ENCODE measurements around the gene BTF3.

DNA sequence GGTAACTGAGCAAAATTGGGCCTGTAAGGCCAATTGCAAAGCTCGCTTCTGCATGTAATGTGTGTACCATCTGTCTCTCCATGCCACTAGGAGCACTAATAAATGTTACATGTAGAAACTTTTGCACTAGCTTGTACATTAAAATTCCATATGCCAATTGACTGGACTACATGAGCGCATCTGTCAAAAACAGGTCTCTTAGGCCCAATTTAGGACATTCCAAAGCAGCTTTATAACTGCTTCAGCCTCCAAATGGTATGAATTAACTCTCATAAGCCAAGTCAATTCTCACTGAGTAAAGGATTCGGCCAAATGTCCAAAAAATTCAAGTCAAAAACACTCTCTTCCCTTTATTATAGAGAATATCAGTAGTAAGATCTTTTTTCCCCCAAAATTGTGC is 26.1 kb upstream of the BTF3 start:
- TF ChIP-seq REST (IDR thresholded peaks at IDR 0.05; ENCODE audit: unreplicated experiment) (no peak), EZH2phosphoT487 (IDR thresholded peaks at IDR 0.05; ENCODE audit: unreplicated experiment) (no peak), CTCF (conservative IDR thresholded peaks at IDR 0.05; ENCODE audit: low read depth in 2 of 2) (no peak)
